Erythroblast (primary cell): ENCODE data around the gene CCDC73.
"Not testable (repeated sequence)": the region's sequence is repeated elsewhere in the genome, so short reads cannot be mapped to it uniquely, and the experiment has no call there.

Experiments used
- GATA1 ChIP-seq: IDR thresholded peaks from 2 replicates; pipeline ENCODE4 v1.6.1; 2011; ENCODE audit warnings: low read depth, mild to moderate bottlenecking, control low read depth, low read length, moderate library complexity
- POLR2A ChIP-seq: IDR thresholded peaks from 2 replicates; pipeline ENCODE4 v1.6.1; 2011; ENCODE audit warnings: mild to moderate bottlenecking, low read length

- TF ChIP-seq POLR2A, GATA1: not testable (repeated sequence)
Measured at GRCh38 chr11:32753181-32753580, 41.3 kb downstream of the CCDC73 start.
